ENCODE results near the gene AP1S1.
"Not testable (repeated sequence)": the region's sequence is repeated elsewhere in the genome, so short reads cannot be mapped to it uniquely, and the experiment has no call there.

The AP1S1 gene

DNA sequence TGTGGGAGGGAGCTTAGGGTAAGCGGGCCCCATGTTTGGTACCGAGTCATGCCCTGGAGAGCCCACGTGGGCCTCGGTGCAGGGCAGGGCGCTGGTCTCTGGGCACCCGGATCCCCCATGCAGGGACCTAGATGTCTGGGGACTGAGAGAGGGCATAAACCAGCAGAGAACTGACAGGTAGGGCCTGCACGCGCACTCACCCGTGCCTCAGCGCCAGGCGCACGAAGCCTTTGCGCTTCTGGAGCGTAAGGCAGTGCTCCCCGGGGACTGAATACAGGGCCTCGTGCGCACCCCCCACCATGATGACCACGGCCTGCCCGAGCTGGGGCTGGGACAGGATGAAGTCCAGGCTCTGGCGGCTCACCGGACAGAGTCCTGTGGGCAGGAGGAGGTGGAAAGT is 43.7 kb downstream of the AP1S1 start:
- FAIRE-seq (no peak), DNase-seq (ENCODE audit: insufficient read length, low spot score) (no peak)

GRCh38 chr7:101198476-101198875 is 44.2 kb downstream of the AP1S1 start:
- DNase-seq (ENCODE audit: insufficient read length, low spot score) (no peak), FAIRE-seq (no peak)

DNA sequence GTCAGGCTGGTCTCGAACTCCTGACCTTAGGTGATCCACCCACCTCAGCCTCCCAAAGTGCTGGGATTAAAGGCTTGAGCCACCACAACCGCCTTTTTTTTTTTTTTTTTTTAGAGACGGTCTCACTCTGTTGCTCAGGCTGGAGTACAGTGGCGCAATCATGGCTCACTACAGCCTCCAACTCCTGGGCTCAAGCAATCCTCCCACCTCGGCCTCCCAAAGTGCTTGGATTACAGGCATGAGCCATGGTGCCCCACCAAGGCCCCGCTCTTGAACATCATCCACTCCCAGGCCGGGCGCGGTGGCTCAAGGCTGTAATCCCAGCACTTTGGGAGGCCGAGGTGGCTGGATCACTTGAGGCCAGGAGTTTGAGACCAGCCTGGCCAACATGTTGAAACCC is 45.2 kb downstream of the AP1S1 start:
- not testable (repeated sequence) for FAIRE-seq; DNase-seq (ENCODE audit: insufficient read length, low spot score)

DNA sequence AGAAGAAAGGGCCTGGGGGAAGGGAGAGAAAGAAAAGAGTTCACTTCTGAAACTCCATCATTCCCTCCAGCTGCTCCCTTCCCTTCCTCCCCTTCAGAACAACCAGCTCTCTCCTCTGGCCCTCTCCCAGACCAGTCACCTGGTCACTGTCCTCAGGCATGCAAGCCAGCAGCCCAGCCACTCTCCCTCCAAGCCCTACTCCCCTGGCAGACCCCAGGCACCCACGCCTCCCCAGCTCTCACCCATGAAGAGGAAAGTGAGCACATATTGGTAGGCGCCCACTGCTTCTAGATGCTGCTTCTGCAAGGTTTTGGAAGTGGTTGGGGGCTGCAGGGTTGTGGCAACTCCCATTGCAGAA is 46.2 kb downstream of the AP1S1 start:
- FAIRE-seq (no peak), DNase-seq (ENCODE audit: insufficient read length, low spot score) (no peak)

GRCh38 chr7:101200862-101201599 is 46.8 kb downstream of the AP1S1 start, which contains the start of gene MOGAT3:
Gene MOGAT3 (minus strand): TSS chr7:101201036. CDS start chr7:101200854, 182 bp downstream.
- DNase-seq (ENCODE audit: insufficient read length, low spot score) = no peak
- no peak for FAIRE-seq

GRCh38 chr7:101201695-101202602 is 47.7 kb downstream of the AP1S1 start:
- DNase-seq (ENCODE audit: insufficient read length, low spot score) (no peak), FAIRE-seq (no peak)

GRCh38 chr7:101202603-101202918 is 48.3 kb downstream of the AP1S1 start:
- DNase-seq (ENCODE audit: insufficient read length, low spot score) = no peak
- FAIRE-seq = no peak

DNA sequence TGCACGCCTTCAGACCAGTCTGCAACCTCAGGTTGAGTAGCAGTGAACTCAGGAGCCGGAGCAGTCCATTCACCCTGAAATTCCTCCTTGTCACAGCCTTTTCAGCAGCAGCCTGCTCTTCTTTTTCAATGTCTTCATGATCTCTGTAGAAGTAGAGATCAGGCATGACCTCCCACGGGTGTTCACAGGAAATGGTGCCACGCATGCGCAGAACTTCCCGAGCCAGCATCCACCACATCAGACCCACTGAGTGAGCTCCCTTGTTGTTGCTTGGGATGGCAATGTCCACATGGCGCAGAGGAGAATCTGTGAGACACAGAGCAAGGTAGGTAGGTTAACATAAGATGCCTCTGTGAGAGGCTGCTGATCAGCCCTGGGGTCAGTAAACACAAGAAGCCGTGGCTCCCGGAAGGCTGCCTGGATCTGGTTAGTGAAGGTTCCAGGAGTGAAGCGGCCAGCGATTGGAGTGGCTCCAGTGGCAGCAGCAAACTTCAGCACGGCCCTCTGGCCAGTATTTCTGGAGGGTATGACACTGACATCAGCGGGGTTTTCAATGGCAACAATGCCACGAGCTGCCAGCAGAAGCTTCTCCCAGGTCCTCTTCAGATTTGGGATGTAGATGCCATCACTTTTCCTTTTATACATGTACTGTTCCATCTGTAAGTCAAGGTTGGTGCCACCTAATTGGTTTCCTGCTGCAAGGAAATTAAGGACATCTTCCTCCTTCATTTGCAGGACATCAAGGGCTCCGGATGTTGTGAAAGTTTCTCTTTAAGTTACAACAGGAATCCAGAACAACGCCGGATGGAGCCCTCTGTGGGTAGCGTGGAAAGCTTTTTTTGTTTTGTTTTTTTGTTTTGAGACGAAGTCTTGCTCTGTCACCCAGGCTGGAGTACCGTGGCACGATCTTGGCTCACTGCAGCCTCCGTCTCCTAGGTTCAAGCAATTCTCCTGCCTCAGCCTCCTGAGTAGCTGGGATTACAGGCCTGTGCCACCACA is 49.8 kb downstream of the AP1S1 start:
- DNase-seq (ENCODE audit: insufficient read length, low spot score); FAIRE-seq: not testable (repeated sequence)

GRCh38 chr7:101205901-101206664 is 51.8 kb downstream of the AP1S1 start:
- DNase-seq (ENCODE audit: insufficient read length, low spot score) (no peak), FAIRE-seq (no peak)

- FAIRE-seq = no peak
Measured at GRCh38 chr7:101206665-101207042, 52.4 kb downstream of the AP1S1 start.

GRCh38 chr7:101207459-101207858 is 53.2 kb downstream of the AP1S1 start:
- FAIRE-seq (no peak), DNase-seq (ENCODE audit: insufficient read length, low spot score) (no peak)

More at GRCh38 chr7:101206665-101207042, 52.4 kb downstream of the AP1S1 start:
- no peak for DNase-seq (ENCODE audit: insufficient read length, low spot score)

GRCh38 chr7:101208794-101209193 is 54.5 kb downstream of the AP1S1 start:
- FAIRE-seq = no peak
- DNase-seq (ENCODE audit: insufficient read length, low spot score) = no peak

GRCh38 chr7:101210143-101210542 is 55.9 kb downstream of the AP1S1 start:
- FAIRE-seq = no peak
- no peak for DNase-seq (ENCODE audit: insufficient read length, low spot score)
